Right lobe of liver (tissue), 4 donors: Measurements from ENCODE around the gene LETM1.

Source experiments
- POLR2A ChIP-seq: fragments of 450-650 bp; IDR thresholded peaks from one replicate; pipeline ENCODE4 v1.6.1; 2017; ENCODE audit warnings: antibody characterized with exemption, mild to moderate bottlenecking
- TF ChIP-seq, protein P1 (sequence below), 4 donors: fragments of 200-600 bp in 3 of 4; fragments of 450-650 bp in 1 of 4; IDR thresholded peaks; one replicate each; pipeline versions ENCODE4 v1.5.1 to v1.8.0; 2016 to 2022; ENCODE audit warnings: antibody characterized with exemption in 4 of 4, mild to moderate bottlenecking in 2 of 4
- donor health status: DM: no; HTN: no; CAD: no.
- donor health status: DM: no; HTN: no; CAD: no.
- donor health status: DM: no; HTN: yes; CAD: no.

DNA sequence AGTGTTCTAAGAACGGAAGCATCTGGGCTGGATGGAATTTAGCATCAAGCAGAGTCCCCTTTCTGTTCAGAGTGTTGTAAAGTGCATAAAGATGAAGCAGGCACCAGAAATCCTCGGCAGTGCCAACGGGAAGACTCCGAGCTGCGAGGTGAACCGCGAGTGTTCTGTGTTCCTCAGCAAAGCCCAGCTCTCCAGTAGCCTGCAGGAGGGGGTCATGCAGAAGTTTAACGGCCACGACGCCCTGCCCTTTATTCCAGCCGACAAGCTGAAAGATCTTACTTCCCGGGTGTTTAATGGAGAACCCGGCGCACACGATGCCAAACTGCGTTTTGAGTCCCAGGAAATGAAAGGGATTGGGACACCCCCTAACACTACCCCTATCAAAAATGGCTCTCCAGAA lies 44.7 kb upstream of the LETM1 start:
- TF ChIP-seq POLR2A, result no peak
- TF ChIP-seq, protein P1, sequence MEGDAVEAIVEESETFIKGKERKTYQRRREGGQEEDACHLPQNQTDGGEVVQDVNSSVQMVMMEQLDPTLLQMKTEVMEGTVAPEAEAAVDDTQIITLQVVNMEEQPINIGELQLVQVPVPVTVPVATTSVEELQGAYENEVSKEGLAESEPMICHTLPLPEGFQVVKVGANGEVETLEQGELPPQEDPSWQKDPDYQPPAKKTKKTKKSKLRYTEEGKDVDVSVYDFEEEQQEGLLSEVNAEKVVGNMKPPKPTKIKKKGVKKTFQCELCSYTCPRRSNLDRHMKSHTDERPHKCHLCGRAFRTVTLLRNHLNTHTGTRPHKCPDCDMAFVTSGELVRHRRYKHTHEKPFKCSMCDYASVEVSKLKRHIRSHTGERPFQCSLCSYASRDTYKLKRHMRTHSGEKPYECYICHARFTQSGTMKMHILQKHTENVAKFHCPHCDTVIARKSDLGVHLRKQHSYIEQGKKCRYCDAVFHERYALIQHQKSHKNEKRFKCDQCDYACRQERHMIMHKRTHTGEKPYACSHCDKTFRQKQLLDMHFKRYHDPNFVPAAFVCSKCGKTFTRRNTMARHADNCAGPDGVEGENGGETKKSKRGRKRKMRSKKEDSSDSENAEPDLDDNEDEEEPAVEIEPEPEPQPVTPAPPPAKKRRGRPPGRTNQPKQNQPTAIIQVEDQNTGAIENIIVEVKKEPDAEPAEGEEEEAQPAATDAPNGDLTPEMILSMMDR (IDR thresholded peaks at IDR 0.05), result no peak
